GM13976 (cell line): ENCODE measurements around the gene HYPK.
A peak's percentile ranks its signal among the peaks of the same experiment; 100 is the strongest.

Experiments
- DNase-seq: peaks from one replicate; pipeline ENCODE4 v3.0.0; 2012; ENCODE audit warnings: low spot score
- in situ Hi-C: fragments of 300-500 bp; cut with MboI; formaldehyde crosslinking; loops from one replicate; pipeline ENCODE4 v1.12.0; 2022; ENCODE audit warnings: low sequenced_read_pairs, mixed read lengths, inconsistent platforms; ENCODE audit not compliant: unreplicated experiment
- TF ChIP-seq, protein P1 (sequence below): IDR thresholded peaks from 2 replicates; pipeline ENCODE4 v1.5.1; 2012; ENCODE audit warnings: borderline replicate concordance, mild to moderate bottlenecking; ENCODE audit not compliant: insufficient read depth; ENCODE audit errors: extremely low read depth, missing control alignments, control extremely low read depth

HYPK gene

DNA sequence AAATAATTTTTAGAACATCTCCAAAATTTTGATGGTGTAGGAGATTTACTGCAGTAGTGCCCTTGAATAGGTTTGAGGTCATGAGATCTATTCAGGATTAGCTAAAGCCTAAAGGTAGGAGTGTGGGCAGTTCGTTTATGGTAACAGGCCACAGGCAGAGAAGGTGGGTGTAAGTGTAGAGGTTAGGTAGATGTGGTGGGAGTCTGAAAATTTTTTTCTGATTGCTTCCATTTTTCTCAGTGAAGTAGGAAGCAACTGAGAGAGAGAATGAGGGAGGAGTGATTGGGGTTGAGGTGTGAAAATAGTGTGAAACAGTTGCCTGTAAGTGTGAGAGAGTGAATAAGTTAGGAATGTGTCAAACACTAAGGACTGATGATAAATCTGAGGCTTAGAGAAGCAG lies 21.4 kb upstream of the HYPK start:
- in situ Hi-C loops, result no loop called here
- TF ChIP-seq, protein P1, sequence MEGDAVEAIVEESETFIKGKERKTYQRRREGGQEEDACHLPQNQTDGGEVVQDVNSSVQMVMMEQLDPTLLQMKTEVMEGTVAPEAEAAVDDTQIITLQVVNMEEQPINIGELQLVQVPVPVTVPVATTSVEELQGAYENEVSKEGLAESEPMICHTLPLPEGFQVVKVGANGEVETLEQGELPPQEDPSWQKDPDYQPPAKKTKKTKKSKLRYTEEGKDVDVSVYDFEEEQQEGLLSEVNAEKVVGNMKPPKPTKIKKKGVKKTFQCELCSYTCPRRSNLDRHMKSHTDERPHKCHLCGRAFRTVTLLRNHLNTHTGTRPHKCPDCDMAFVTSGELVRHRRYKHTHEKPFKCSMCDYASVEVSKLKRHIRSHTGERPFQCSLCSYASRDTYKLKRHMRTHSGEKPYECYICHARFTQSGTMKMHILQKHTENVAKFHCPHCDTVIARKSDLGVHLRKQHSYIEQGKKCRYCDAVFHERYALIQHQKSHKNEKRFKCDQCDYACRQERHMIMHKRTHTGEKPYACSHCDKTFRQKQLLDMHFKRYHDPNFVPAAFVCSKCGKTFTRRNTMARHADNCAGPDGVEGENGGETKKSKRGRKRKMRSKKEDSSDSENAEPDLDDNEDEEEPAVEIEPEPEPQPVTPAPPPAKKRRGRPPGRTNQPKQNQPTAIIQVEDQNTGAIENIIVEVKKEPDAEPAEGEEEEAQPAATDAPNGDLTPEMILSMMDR, result no peak
- no peak for DNase-seq

DNA sequence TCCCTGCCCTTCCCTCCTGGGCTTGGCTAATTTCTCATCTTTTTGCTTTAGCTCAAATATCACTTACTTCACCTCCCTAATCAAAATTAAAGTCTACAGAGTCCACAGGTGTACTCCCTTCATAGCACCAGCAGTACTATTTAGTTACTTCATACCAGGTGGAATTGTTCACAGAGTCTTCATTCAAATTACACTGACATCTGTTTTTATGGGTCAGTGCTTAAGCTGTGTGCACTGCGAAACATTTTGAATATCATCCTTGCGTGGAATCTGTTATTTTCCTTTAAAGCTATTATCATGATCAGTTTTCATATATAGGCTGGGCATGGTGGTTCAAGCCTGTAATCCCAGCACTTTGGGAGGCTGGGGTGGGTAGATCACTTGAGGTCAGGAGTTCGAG lies 11.0 kb upstream of the HYPK start:
- no peak for DNase-seq
- in situ Hi-C loops, result no loop called here
- TF ChIP-seq, protein P1, result no peak

DNA sequence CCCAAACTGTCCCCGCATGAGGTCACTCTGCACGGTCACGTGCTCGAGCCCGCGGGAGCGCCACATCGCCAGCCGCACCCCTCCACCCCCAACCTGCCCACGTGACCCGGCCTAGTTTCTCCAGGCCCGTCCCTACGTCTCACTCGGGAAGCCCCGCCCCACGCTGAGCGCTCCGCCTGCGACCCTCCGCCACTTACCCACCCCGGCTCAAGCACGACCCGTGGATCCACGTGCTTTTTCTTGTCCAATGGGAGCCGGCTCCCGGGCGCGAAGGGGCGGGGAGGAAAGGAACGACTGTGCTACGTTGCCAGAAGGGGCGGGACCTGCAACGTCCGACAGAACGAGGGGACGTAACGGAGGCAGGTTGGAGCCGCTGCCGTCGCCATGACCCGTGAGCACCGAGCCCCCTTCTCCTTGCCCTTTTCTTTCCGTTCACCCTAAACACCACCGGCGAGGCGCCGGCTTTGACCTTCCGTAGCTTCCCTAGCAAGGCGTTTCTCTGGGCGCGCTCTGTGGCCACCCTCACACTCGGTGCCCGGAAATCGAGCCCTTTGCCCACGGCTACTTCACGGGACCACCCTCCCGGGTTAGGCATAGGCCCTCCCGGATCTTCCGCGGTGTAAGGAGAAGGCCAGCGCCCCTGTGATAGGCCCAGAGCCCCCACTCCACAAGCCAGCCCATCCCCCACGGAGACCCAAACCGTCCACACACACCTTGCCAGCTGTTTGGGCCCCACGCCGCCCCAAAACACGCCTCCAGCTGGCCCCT lies 8.2 kb upstream of the HYPK start, which contains the start of gene SERF2:
Gene SERF2, plus strand, starts transcription at position 328 of the 768 bp plus-strand sequence. Its CDS starts 57 bp downstream, at position 385.
- peak; percentile 99 for DNase-seq
- TF ChIP-seq, protein P1, result no peak
- in situ Hi-C loops, result no loop called here

DNA sequence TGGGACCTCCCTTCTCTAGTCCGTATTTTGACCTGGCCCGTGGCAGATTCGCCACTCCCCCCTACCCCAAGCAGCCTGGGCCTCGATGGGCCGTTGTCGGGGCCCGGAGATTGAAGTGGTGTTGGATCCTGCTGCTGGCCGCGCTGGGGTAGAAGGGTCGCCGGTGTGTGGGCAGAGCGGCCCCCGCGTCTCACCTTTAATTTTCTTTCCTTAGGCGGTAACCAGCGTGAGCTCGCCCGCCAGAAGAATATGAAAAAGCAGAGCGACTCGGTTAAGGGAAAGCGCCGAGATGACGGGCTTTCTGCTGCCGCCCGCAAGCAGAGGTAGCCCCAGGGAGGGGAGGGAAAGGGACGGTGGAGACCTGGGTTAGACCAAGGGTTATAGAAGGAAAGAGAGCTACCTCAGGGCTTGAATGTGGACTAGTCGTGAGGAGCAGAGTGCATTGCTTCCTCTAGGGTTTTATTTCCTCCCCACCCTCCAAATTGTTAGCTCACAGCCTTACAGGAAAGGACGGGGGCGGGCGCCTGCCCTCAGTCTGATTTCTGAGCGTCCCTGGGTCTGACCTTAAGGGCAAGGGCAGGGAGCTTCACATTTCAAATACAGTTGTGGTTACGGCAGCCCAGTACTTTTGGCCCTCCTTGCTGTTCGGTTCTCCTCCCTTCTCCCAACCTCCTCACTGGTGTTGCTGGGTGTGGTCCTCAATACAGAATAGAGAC lies 7.5 kb upstream of the HYPK start:
- in situ Hi-C loops, result no loop called here
- TF ChIP-seq, protein P1, result no peak
- DNase-seq, result peak; percentile 57

DNA sequence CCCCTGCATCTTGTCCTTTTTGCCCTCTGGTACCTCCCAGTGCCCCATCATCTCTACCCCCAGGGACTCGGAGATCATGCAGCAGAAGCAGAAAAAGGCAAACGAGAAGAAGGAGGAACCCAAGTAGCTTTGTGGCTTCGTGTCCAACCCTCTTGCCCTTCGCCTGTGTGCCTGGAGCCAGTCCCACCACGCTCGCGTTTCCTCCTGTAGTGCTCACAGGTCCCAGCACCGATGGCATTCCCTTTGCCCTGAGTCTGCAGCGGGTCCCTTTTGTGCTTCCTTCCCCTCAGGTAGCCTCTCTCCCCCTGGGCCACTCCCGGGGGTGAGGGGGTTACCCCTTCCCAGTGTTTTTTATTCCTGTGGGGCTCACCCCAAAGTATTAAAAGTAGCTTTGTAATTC lies 6.8 kb upstream of the HYPK start:
- in situ Hi-C loops, result no loop called here
- no peak for DNase-seq
- TF ChIP-seq, protein P1, result no peak

DNA sequence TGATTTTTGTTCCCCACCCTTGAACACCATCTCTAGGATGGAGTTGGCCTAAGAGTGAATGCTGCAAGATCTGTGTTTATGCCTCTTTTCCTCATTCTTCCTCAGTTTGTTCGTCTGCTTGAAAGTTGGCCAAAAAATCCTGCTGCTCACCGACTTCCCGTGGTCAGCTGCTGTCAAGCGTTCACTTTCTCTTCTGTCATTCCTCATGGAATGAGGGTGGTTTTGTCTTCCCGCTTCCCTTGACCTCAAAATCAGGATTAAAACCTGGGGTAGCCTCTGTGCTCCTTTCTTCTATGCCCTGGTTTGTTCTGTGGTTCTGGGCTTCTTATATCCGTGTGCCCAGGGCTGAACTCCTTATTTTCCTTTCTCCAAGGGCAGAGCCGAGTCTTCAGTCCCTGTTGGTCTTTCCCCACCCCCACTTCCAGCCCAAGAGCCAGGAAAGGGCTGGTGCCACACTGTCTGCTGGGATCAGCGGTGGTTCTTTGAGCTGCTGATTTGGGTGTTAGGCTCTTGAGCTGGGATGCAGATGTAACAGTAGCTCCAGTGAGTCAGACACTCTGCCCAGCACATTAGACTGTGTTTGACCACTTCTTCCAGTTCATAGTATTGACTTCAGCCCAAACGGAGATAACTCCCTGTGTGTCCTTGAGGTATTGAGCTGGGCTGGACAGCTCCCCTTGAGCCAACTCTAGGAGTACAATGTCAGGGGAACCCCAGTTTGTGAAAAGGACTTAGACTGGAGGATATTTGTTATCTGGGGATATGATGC lies 5.9 kb upstream of the HYPK start:
- no peak for DNase-seq
- in situ Hi-C loops, result no loop called here
- TF ChIP-seq, protein P1, result no peak
